Measurements from ENCODE around the gene SERGEF.

Gene SERGEF

DNA sequence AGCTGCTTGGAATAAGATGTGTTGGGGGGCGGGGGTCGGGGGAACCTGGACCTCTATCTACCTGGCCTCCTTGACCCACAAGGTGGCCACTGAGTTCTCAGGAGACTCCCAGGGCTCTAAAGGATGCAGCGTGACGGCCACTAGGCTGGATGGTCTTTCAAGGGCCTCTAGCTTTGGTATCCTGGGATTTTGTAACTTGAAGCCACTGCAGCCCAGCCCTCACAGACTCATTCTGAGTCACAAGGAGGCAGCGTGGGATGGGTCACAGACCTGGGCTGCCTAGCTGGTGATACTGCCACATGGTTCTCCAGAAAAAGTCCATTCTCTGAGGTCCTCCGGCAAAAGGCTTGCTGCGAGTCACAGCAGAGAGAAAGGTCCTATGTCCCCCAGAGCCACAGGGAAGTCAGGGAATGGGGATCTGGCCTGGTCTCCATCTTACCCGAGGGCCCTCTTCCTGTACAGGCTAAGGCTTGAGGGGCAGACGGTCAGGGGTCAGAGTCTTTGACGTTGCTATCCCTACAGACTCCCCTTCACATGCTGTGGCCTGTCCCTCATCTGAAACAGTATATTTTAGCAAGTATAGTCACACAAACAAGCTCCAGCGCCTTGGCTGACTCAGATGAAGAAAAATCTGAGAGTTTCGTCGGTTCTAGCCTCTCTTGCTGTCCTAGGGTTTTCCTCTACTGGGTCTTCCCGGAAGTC, 225.9 kb downstream of the SERGEF start:
- TF ChIP-seq, protein P1, sequence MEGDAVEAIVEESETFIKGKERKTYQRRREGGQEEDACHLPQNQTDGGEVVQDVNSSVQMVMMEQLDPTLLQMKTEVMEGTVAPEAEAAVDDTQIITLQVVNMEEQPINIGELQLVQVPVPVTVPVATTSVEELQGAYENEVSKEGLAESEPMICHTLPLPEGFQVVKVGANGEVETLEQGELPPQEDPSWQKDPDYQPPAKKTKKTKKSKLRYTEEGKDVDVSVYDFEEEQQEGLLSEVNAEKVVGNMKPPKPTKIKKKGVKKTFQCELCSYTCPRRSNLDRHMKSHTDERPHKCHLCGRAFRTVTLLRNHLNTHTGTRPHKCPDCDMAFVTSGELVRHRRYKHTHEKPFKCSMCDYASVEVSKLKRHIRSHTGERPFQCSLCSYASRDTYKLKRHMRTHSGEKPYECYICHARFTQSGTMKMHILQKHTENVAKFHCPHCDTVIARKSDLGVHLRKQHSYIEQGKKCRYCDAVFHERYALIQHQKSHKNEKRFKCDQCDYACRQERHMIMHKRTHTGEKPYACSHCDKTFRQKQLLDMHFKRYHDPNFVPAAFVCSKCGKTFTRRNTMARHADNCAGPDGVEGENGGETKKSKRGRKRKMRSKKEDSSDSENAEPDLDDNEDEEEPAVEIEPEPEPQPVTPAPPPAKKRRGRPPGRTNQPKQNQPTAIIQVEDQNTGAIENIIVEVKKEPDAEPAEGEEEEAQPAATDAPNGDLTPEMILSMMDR (conservative IDR thresholded peaks at IDR 0.05) = no peak
- TF ChIP-seq ZFX (IDR thresholded peaks at IDR 0.05) = no peak
- H3K27ac ChIP-seq = no peak overlapping the region

DNA sequence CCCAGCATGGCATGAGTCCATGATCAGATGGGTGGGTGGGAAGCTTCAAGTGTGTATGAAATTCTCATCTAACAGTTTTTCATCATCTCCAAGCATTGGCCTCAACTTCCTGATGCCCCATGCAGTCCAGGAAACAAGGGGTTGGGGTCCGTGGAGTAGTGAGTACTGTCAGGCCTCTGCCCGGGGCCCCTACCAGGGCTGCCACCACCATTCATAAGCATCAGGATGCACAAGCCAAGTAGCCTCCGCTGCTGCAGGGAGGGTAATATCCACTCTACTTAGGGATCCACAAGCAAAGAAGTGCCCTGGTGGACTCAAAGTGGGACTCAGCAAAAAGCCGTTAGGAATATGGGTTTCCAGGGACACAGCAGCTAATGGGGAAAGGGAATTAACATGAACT, 229.0 kb downstream of the SERGEF start:
- TF ChIP-seq ZFX (IDR thresholded peaks at IDR 0.05) = no peak
- TF ChIP-seq, protein P1 (conservative IDR thresholded peaks at IDR 0.05) = no peak
- H3K27ac ChIP-seq = no peak overlapping the region

DNA sequence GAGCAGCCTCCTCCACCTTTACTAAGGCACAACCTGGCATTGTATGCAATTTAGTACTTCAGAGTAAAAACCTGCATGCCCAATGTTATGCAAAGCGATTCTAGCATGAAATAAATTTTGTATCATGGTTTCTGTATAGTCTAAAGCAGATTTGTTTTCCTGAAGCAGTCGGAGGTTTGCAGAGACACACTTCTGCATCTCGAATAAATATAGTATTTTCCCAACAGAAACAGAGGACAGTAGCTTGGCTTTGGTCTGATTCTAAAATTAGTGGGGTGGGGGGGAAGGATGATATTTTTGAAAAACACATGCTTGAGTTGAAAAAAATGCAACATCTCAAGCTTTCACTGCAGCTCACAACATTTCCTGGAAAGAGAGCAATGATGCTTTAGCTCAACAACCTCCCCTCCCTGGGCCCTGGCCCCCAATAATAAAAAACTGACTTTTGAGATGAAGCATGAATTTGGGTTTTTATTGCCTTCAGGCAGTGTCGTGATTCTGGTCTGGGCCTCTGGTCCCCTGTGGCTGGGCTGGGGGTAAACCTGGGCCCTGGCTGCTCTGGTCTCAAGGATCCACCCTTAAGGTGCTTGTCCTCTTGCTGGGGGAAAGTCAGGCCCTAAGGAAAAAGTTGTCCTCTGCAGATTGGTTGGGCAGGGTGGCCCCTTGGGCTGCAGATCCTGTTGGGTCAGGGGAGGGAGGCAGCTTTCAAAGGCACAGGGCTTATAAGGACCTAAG, 230.1 kb downstream of the SERGEF start:
- no peak overlapping the region for H3K27ac ChIP-seq
- TF ChIP-seq ZFX (IDR thresholded peaks at IDR 0.05) = no peak
- TF ChIP-seq, protein P1 (conservative IDR thresholded peaks at IDR 0.05) = no peak

DNA sequence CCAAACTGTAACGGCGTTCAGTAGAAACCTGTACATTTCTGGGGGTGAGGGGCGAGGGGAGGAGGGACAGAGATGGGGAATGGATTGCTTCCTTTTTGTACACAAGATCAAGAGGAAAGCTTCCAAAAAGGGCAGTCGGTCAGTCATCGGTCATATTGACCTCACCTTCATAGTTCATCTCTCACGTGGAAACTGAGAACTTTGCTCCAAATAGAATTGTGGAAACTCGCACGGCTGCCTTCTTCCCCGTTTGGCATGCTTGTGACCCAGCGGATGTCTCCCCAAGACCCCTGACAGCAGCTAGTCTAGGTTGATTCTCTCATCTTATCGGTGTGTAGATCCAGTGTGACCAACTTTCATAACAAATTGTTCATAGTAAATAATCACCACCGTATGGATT, 230.7 kb downstream of the SERGEF start:
- no peak overlapping the region for H3K27ac ChIP-seq
- TF ChIP-seq, protein P1 (conservative IDR thresholded peaks at IDR 0.05) = no peak
- no peak for TF ChIP-seq ZFX (IDR thresholded peaks at IDR 0.05)

DNA sequence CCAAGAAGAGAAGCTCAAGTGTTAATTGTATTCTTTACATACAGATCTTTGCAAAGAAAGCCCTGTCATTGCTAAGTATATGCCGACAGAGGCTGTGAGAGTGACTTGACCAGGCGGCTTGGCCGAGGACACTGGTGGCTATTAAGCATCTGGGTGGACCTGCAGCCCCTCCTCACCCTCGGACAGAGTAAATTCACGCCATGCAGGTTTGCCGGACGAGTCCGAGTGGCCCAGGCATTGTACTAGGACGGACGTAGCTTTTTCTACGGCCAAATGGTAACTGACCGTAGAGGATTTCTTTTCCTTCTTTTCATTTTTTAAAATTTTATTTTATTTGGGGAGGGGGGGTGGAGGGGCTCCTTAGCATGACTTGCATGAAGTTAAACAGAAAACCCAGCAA, 231.2 kb downstream of the SERGEF start:
- H3K27ac ChIP-seq = no peak overlapping the region

DNA sequence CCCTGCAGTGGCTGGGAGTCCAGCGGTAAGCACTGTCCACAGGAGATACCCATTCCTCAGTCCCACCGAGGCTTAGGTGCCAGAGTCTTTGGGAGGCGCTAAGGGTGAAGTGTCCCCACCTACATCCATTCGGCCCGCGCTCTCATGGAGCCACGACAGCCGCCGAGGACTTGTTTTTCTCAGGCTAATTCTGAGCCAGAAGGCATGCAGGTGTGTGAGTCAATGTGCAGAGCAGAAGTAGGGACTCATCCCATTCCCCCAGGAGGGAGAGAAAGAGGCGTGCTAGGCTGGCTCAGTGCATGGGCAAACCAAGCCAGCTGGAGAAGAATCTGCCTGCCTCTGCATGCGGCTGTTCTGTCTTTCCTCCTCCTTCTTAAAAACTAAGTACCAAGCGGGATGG, 231.6 kb downstream of the SERGEF start:
- no peak overlapping the region for H3K27ac ChIP-seq
- TF ChIP-seq, protein P1 (conservative IDR thresholded peaks at IDR 0.05) = no peak
- TF ChIP-seq ZFX (IDR thresholded peaks at IDR 0.05) = no peak

More for the DNA sequence above, 231.2 kb downstream of the SERGEF start:
- TF ChIP-seq ZFX (IDR thresholded peaks at IDR 0.05) = no peak
- TF ChIP-seq, protein P1 (conservative IDR thresholded peaks at IDR 0.05) = no peak

DNA sequence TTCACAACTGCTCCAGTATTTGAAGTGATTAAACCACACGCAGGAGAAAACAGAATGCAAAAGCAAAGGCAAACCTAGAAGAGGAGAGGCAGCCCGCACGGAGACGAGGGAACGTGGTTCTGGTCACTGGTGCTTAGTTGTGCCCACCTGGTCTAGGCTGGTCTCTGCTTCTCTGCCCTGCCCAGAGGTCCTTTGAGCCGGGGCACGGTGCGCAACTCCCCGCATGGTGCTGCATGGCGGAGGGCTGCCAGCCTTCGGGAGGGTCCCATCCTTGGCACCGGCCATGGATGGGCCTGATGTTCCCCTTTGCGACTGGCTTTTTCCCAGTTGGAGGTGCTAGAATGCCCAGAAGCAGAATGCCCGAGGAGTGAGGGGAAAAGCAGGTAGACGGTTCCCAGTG, 232.2 kb downstream of the SERGEF start:
- H3K27ac ChIP-seq = no peak overlapping the region
- TF ChIP-seq, protein P1 (conservative IDR thresholded peaks at IDR 0.05) = no peak
- TF ChIP-seq ZFX (IDR thresholded peaks at IDR 0.05) = no peak
